Smooth muscle cell (in vitro differentiated cells): Measurements from ENCODE around the gene SLCO1B1. TPM values are rescaled to one million over a fixed set of nuclear protein-coding genes. Genes with fewer than 3 reads are reported as not detected.
"Not testable (repeated sequence)": the region's sequence is repeated elsewhere in the genome, so short reads cannot be mapped to it uniquely, and the experiment has no call there.

ENCODE experiments used
- DNase-seq: peaks from one replicate; lab custom pipeline; 2025; ENCODE audit not compliant: unreplicated experiment; lab: John Stamatoyannopoulos, UW
- H2AFZ ChIP-seq: fragments of 200-600 bp; sonication (generic); 2 replicates; pipeline ENCODE4 v1.6.0; 2016; ENCODE audit warnings: antibody characterized with exemption, low read depth, mild to moderate bottlenecking
- H3F3A ChIP-seq: fragments of 200-600 bp; sonication (generic); 2 replicates; pipeline ENCODE4 v1.6.0; 2017; ENCODE audit warnings: antibody characterized with exemption, low read depth
- H3K27ac ChIP-seq: fragments of 200-600 bp; sonication (generic); 2 replicates; pipeline ENCODE4 v1.5.1; 2016; ENCODE audit warnings: low read depth, mild to moderate bottlenecking
- H3K27me3 ChIP-seq: fragments of 200-600 bp; sonication (generic); 2 replicates; pipeline ENCODE4 v1.6.1; 2016; ENCODE audit warnings: low read depth, mild to moderate bottlenecking
- H3K36me3 ChIP-seq: fragments of 200-600 bp; sonication (generic); 2 replicates; pipeline ENCODE4 v1.5.1; 2016; ENCODE audit warnings: low read depth
- H3K4me1 ChIP-seq: fragments of 200-600 bp; sonication (generic); 2 replicates; pipeline ENCODE4 v1.5.1; 2016; ENCODE audit warnings: low read depth
- H3K4me2 ChIP-seq: fragments of 200-600 bp; sonication (generic); 2 replicates; pipeline ENCODE4 v1.6.0; 2016; ENCODE audit warnings: mild to moderate bottlenecking
- H3K4me3 ChIP-seq: fragments of 200-600 bp; sonication (generic); 2 replicates; pipeline ENCODE4 v1.5.1; 2016; ENCODE audit warnings: mild to moderate bottlenecking
- H3K79me2 ChIP-seq: fragments of 200-600 bp; sonication (generic); 2 replicates; pipeline ENCODE4 v1.6.0; 2016; ENCODE audit warnings: low read depth, mild to moderate bottlenecking
- H3K9ac ChIP-seq: fragments of 200-600 bp; sonication (generic); 2 replicates; pipeline ENCODE4 v1.6.0; 2016; ENCODE audit warnings: low read depth
- H3K9me3 ChIP-seq: fragments of 200-600 bp; sonication (generic); replicated peaks from 2 replicates; pipeline ENCODE4 v1.5.1; 2016; ENCODE audit warnings: low read depth
- H4K20me1 ChIP-seq: fragments of 200-600 bp; sonication (generic); 2 replicates; pipeline ENCODE4 v1.6.0; 2016; ENCODE audit warnings: low read depth
- WGBS: methylation state at CpG from one replicate; pipeline ENCODE4 v1.1.7; 2016; ENCODE audit warnings: low lambda C conversion rate; 5-methylcytosine and 5-hydroxymethylcytosine counted together
- polyA plus RNA-seq: library from polyadenylated mRNA; unstranded; fragments of >200 nt; fragmentation: Nextera tagmentation; extraction: Ambion mirVana; gene quantifications from 2 replicates; pipeline ENCODE4 v1.2.1, GENCODE V29; 2016
- total RNA-seq: library from RNA; depleted of rRNA; stranded (reverse); fragments of >200 nt; gene quantifications from 2 replicates; pipeline ENCODE4 v1.2.3, GENCODE V29; 2014
- TF ChIP-seq, protein P1 (sequence below): fragments of 200-600 bp; sonication (generic); IDR thresholded peaks from 2 replicates; pipeline ENCODE4 v1.5.1; 2017; ENCODE audit warnings: borderline replicate concordance, mild to moderate bottlenecking, antibody characterized with exemption; ENCODE audit not compliant: insufficient read depth, poor library complexity, severe bottlenecking

The SLCO1B1 gene, protein sequence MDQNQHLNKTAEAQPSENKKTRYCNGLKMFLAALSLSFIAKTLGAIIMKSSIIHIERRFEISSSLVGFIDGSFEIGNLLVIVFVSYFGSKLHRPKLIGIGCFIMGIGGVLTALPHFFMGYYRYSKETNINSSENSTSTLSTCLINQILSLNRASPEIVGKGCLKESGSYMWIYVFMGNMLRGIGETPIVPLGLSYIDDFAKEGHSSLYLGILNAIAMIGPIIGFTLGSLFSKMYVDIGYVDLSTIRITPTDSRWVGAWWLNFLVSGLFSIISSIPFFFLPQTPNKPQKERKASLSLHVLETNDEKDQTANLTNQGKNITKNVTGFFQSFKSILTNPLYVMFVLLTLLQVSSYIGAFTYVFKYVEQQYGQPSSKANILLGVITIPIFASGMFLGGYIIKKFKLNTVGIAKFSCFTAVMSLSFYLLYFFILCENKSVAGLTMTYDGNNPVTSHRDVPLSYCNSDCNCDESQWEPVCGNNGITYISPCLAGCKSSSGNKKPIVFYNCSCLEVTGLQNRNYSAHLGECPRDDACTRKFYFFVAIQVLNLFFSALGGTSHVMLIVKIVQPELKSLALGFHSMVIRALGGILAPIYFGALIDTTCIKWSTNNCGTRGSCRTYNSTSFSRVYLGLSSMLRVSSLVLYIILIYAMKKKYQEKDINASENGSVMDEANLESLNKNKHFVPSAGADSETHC
- 0.31 TPM in 1 of 2 replicates, not detected in the other for total RNA-seq
- not detected in 2 replicates for polyA plus RNA-seq

DNA sequence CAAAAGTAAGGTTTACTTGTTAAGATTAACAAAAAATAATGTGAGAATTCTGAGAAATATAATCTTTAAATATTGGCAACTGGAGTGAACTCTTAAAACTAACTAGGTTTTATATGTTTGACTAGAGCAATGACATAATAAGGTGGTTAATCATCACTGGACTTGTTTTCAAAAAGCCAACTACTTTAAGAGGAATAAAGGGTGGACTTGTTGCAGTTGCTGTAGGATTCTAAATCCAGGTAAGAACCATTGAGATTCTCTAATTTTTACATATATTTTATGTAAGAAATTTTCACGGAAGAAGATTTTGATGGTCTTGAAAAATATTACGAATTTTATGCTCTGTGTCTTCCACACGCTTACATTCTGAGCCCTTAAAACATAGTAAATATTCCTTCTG lies at the start of gene SLCO1B1:
Gene SLCO1B1 (plus strand): TSS at position 197 of the 400 bp plus-strand sequence. CDS start 10,381 bp downstream, outside the sequence.
- H3K79me2 ChIP-seq: no peaks in the 10 kb centered on the region
- 77% methylated on average over 3 of the region's 3 CpGs for WGBS

DNA sequence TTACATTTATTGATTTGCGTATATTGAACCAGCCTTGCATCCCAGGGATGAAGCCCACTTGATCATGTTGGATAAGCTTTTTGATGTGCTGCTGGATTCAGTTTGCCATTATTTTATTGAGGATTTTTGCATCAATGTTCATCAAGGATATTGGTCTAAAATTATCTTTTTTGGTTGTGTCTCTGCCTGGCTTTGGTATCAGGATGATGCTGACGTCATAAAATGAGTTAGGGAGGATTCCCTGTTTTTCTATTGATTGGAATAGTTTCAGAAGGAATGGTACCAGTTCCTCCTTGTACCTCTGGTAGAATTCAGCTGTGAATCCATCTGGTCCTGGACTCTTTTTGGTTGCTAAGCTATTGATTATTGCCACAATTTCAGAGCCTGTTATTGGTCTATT lies 46.2 kb upstream of the SLCO1B1 start:
- WGBS: 72% methylated on average over 2 of the region's 2 CpGs
- H4K20me1 ChIP-seq, H3K36me3 ChIP-seq, H3K9ac ChIP-seq, H2AFZ ChIP-seq, DNase-seq, H3K27ac ChIP-seq, H3K27me3 ChIP-seq, H3F3A ChIP-seq, H3K79me2 ChIP-seq, H3K4me1 ChIP-seq, H3K4me2 ChIP-seq, H3K9me3 ChIP-seq, H3K4me3 ChIP-seq: not testable (repeated sequence)

More for the DNA sequence above, at the start of gene SLCO1B1:
- H3K4me1 ChIP-seq: no peaks in the 10 kb centered on the region
- no peaks in the 10 kb centered on the region for H3K36me3 ChIP-seq
- H3F3A ChIP-seq: no peaks in the 10 kb centered on the region
- TF ChIP-seq, protein P1, sequence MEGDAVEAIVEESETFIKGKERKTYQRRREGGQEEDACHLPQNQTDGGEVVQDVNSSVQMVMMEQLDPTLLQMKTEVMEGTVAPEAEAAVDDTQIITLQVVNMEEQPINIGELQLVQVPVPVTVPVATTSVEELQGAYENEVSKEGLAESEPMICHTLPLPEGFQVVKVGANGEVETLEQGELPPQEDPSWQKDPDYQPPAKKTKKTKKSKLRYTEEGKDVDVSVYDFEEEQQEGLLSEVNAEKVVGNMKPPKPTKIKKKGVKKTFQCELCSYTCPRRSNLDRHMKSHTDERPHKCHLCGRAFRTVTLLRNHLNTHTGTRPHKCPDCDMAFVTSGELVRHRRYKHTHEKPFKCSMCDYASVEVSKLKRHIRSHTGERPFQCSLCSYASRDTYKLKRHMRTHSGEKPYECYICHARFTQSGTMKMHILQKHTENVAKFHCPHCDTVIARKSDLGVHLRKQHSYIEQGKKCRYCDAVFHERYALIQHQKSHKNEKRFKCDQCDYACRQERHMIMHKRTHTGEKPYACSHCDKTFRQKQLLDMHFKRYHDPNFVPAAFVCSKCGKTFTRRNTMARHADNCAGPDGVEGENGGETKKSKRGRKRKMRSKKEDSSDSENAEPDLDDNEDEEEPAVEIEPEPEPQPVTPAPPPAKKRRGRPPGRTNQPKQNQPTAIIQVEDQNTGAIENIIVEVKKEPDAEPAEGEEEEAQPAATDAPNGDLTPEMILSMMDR: no peak
- H2AFZ ChIP-seq: no peak within 1 kb of the TSS
- no peak within 1 kb of the TSS for H3K4me2 ChIP-seq
- H3K27ac ChIP-seq: no peak within 1 kb of the TSS
- no peaks in the 10 kb centered on the region for H3K27me3 ChIP-seq
- H4K20me1 ChIP-seq: no peaks in the 10 kb centered on the region
- no peak for DNase-seq
- H3K9me3 ChIP-seq: no peaks in the 10 kb centered on the region
- H3K9ac ChIP-seq: no peak within 1 kb of the TSS
- peak within 1 kb of the TSS; percentile 8 for H3K4me3 ChIP-seq

DNA sequence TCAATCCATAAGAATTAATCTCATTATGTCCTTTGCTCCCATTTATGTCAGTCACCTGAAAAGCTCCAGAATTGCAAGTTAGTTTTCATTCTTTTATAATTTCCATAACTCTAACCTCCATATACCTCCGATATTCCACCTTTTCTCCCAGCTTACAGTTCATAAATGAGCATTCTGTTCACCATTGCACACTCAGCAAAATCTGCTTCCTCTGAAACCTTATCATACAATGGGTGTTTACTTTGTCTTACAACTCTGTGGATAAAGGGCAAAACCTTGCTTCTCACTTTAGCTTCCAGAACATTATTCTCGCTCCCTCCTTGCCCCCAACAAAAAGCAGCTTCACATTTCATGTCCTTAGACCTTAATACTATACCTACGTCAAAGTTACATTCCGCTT lies 19.3 kb upstream of the SLCO1B1 start:
- Histone ChIP-seq H3K27ac (no peak overlapping the region), H4K20me1 (no peaks in the 10 kb centered on the region), H2AFZ (no peak overlapping the region), H3K36me3 (no peaks in the 10 kb centered on the region), H3K79me2 (no peaks in the 10 kb centered on the region), H3K4me2 (no peak overlapping the region), H3K4me3 (no peak overlapping the region), H3K9ac (no peak overlapping the region), H3F3A (no peaks in the 10 kb centered on the region), H3K9me3 (no peaks in the 10 kb centered on the region), H3K27me3 (no peaks in the 10 kb centered on the region), H3K4me1 (no peaks in the 10 kb centered on the region)
- WGBS: 85% methylated on average over 4 of the region's 4 CpGs
- no peak for DNase-seq
- TF ChIP-seq, protein P1: no peak

DNA sequence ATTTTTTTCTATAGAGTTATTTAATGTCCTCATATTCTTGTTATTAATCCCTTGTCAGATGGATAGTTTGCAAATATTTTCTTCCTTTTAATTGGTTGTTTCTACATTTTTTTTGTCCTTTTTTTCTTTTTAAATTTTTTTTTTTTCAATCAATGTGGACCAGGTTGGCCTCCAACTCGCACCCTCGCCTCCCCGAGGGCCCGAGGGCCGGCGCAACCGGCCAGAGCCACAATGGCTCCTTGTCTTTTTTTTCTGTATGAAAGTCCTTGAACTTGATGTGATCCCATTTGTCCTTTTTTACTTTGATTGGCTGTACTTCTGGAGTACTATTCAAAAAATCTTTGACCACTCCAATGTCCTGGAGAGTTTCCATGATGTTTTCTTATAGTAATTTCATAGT lies 17.7 kb upstream of the SLCO1B1 start:
- Histone ChIP-seq H4K20me1 (no peaks in the 10 kb centered on the region), H3K27ac (no peak overlapping the region), H3K4me2 (no peak overlapping the region), H2AFZ (no peak overlapping the region), H3K79me2 (no peaks in the 10 kb centered on the region), H3K4me3 (no peak overlapping the region), H3K4me1 (no peaks in the 10 kb centered on the region), H3K27me3 (no peaks in the 10 kb centered on the region), H3K9me3 (no peaks in the 10 kb centered on the region), H3F3A (no peaks in the 10 kb centered on the region), H3K36me3 (no peaks in the 10 kb centered on the region), H3K9ac (no peak overlapping the region)
- DNase-seq: no peak
- TF ChIP-seq, protein P1: no peak
- WGBS: 86% methylated on average over 7 of the region's 7 CpGs
